Ectodermal cell (in vitro differentiated cells): Measurements from ENCODE around the gene CBX2.
A peak's percentile ranks its signal among the peaks of the same experiment; 100 is the strongest.

ENCODE experiments used
- H3K27ac ChIP-seq: 2 replicates; pipeline ENCODE4 v1.7.0; 2013; ENCODE audit warnings: mild to moderate bottlenecking, low read depth, low read length; ENCODE audit not compliant: insufficient read depth, poor library complexity, severe bottlenecking
- H3K27me3 ChIP-seq: 2 replicates; pipeline ENCODE4 v1.7.0; 2013; ENCODE audit warnings: mild to moderate bottlenecking, low read length; ENCODE audit not compliant: insufficient read depth, control insufficient read depth, poor library complexity, severe bottlenecking
- H3K36me3 ChIP-seq: one replicate; pipeline ENCODE4 v1.7.0; 2013; ENCODE audit warnings: low read length; ENCODE audit not compliant: control insufficient read depth, insufficient read depth
- H3K4me1 ChIP-seq: one replicate; pipeline ENCODE4 v1.7.0; 2013; ENCODE audit warnings: low read length; ENCODE audit not compliant: control insufficient read depth, insufficient read depth
- H3K4me3 ChIP-seq: 2 replicates; pipeline ENCODE4 v1.7.0; 2013; ENCODE audit warnings: low read depth, low read length, control low read depth; ENCODE audit not compliant: insufficient read depth
- H3K9me3 ChIP-seq: 2 replicates; pipeline ENCODE4 v1.7.0; 2013; ENCODE audit warnings: mild to moderate bottlenecking, low read length, moderate library complexity; ENCODE audit not compliant: control insufficient read depth
- WGBS, 2 experiments: methylation state at CpG; one replicate each; pipeline ENCODE4 v1.1.7; 2013; ENCODE audit warnings: missing lambda C conversion rate in 2 of 2; 5-methylcytosine and 5-hydroxymethylcytosine counted together

CBX2 gene

GRCh38 chr17:79800325-79801155 is 22.6 kb downstream of the CBX2 start:
- H3K36me3 ChIP-seq, result no peaks in the 10 kb centered on the region
- no peaks in the 10 kb centered on the region for H3K9me3 ChIP-seq
- H3K4me3 ChIP-seq, result peak overlapping the region; percentile 14
- WGBS, 2 experiments, result 0% methylated on average over 44 of the region's 44 CpGs
- H3K27me3 ChIP-seq, result peaks cover 92% of the 10 kb centered on the region
- no peak overlapping the region for H3K27ac ChIP-seq
- peaks cover 50% of the 10 kb centered on the region for H3K4me1 ChIP-seq

GRCh38 chr17:79801156-79802038 is 23.4 kb downstream of the CBX2 start:
- Histone ChIP-seq H3K4me3 (no peak overlapping the region), H3K36me3 (no peaks in the 10 kb centered on the region), H3K27ac (no peak overlapping the region), H3K4me1 (peaks cover 58% of the 10 kb centered on the region), H3K9me3 (no peaks in the 10 kb centered on the region), H3K27me3 (peaks cover 92% of the 10 kb centered on the region)
- WGBS, 2 experiments, result 2% methylated on average over 52 of the region's 52 CpGs

GRCh38 chr17:79802039-79802735 is 24.2 kb downstream of the CBX2 start:
- Histone ChIP-seq H3K9me3 (no peaks in the 10 kb centered on the region), H3K27me3 (peaks cover 96% of the 10 kb centered on the region), H3K4me3 (no peak overlapping the region), H3K4me1 (peaks cover 62% of the 10 kb centered on the region), H3K27ac (no peak overlapping the region), H3K36me3 (no peaks in the 10 kb centered on the region)
- 11 to 16% methylated on average over 11 of the region's 11 CpGs for WGBS, 2 experiments

DNA sequence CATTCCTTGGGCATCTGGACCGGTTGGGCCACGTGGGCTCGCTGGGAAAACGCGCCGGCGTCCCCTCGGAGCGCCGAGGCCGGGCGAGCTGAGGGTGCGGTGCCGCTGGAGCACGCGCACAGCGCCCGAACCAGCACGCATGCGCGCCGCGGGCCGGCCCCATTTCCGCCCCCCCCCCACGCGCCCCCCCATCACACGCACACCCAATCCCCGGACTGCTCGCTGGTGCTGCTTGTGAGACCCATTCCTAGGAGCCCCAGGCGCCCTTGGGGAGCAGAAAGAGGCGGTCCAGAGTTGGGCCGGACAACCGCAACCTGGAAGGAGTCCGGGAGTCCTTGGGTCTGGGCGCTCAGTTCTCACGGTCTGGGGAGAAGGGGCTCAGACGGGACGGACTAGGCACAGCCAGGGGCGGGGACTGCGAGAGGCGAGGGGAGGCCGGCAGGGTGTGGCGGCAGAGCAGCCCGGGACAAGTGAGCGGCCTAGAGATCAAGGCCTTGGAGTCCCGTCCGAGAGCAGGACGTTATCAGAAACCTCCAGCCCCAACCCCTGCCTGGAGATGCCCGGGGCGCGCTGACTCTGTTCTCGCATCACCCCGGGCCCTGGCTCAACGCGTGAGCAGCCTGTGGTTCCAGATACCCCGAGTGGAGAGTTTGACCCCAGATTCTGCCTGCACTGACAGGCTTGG is 24.9 kb downstream of the CBX2 start:
- H3K4me3 ChIP-seq, result no peak overlapping the region
- 4% methylated on average over 55 of the region's 57 CpGs for WGBS, 2 experiments

GRCh38 chr17:79803421-79803996 is 25.6 kb downstream of the CBX2 start:
- Histone ChIP-seq H3K9me3 (no peaks in the 10 kb centered on the region), H3K27ac (no peak overlapping the region), H3K4me3 (no peak overlapping the region), H3K4me1 (peaks cover 57% of the 10 kb centered on the region), H3K36me3 (no peaks in the 10 kb centered on the region), H3K27me3 (peaks cover 100% of the 10 kb centered on the region)
- WGBS, 2 experiments, result 5 to 6% methylated on average over 31 of the region's 31 CpGs

More for the DNA sequence above, 24.9 kb downstream of the CBX2 start:
- H3K27me3 ChIP-seq, result peaks cover 100% of the 10 kb centered on the region
- H3K4me1 ChIP-seq, result peaks cover 62% of the 10 kb centered on the region
- no peak overlapping the region for H3K27ac ChIP-seq
- H3K9me3 ChIP-seq, result no peaks in the 10 kb centered on the region
- no peaks in the 10 kb centered on the region for H3K36me3 ChIP-seq

DNA sequence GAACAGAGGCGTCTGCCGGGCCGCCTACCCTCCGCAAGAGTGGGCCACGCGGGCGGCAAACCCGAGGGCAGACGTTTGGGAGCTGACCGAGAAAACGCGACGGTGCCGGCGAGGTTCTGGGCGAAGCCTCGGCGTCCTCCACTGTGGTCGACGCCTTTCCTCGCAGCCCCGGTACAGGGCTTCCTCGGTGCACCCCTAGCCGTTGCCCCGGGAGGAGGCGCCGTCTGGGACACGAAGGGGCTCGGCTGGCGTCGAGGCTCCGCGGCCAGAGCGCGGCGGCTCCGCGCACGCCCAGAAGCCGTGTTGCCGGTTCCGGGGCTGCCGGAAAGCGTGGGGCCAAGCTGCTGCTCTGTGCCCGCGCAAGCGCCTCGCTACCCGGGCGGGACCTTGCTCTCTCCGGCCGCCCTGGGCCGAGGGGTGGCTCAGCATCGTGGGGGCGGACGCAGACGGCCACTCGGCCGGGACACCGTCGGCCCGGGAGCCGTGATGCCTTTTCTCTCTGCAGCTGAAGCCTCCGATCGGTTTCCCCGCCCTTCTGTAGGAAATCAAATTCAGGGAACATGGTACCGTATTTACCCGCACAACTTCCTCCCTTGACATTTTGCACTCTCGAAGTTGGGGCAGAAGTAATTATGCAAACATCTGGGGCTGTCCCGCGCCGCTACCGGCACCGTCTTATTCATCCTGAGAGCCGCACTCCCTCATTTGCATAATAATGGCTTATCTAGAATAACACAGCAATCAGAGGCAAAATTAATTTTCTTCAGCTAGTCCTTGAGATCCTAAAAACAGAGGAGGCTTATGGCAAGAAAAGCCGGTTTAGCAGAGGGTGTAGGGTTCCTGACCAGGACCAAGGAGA is 26.3 kb downstream of the CBX2 start:
- H3K27ac ChIP-seq, result no peak overlapping the region
- no peaks in the 10 kb centered on the region for H3K36me3 ChIP-seq
- no peak overlapping the region for H3K4me3 ChIP-seq
- WGBS, 2 experiments, result 1 to 2% methylated on average over 76 of the region's 76 CpGs
- H3K4me1 ChIP-seq, result peaks cover 57% of the 10 kb centered on the region
- peaks cover 100% of the 10 kb centered on the region for H3K27me3 ChIP-seq
- H3K9me3 ChIP-seq, result no peaks in the 10 kb centered on the region

DNA sequence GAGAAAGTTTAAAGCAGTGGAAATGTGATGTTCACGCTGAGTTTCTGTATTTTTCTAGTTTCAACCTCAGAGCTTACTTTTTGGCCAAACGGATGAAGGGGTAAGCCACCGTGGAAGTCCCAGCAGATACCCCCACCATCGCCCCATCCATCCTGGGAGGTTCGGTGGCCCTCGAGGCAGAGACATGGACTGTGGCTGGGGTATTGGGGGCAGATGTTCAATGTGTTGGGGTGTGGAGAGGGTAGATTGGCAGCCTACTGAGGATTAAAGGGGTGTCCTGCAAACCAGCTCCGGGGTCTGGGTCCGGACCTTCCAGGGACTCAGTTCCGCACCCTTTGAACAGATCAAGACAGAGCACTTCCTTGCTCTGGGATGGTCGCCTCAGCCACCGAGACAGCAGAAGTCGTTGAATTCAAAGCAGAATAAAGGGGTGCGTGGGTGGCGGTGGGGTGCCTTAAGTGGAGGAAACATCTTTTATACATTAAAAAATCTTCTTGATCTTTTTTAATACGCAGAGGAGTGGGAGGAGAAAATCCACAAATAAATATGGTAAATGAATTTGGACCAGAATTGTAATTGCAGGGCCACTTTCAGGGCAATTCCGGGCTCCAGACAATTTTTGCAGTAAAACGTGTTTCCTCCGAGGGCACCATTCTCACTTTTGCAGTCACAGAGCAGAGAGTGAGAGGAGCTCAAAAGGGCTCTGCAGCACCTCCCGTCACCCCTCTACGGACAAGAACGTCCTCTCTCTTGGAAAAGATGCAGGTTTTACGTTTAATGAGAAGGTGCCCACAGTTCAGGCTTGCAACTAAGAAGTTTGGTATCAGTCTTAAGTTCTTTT is 27.1 kb downstream of the CBX2 start:
- H3K4me3 ChIP-seq, result no peak overlapping the region
- no peak overlapping the region for H3K27ac ChIP-seq
- peaks cover 99% of the 10 kb centered on the region for H3K27me3 ChIP-seq
- no peaks in the 10 kb centered on the region for H3K9me3 ChIP-seq
- no peaks in the 10 kb centered on the region for H3K36me3 ChIP-seq
- 6 to 8% methylated on average over 20 of the region's 22 CpGs for WGBS, 2 experiments
- H3K4me1 ChIP-seq, result peaks cover 53% of the 10 kb centered on the region

- H3K36me3 ChIP-seq, result no peaks in the 10 kb centered on the region
- H3K27me3 ChIP-seq, result peaks cover 99% of the 10 kb centered on the region
- H3K27ac ChIP-seq, result no peak overlapping the region
- WGBS, 2 experiments, result 14 to 27% methylated on average over 3 to 4 of the region's 4 CpGs
- no peak overlapping the region for H3K4me3 ChIP-seq
- peaks cover 44% of the 10 kb centered on the region for H3K4me1 ChIP-seq
- no peaks in the 10 kb centered on the region for H3K9me3 ChIP-seq
Measured at GRCh38 chr17:79806446-79806760, 28.5 kb downstream of the CBX2 start.
